IPS DF 4.7 (cell line): ENCODE results near the gene GNL3L.
"Not testable (repeated sequence)": the region's sequence is repeated elsewhere in the genome, so short reads cannot be mapped to it uniquely, and the experiment has no call there.

Experiments used
- DNase-seq: peaks from one replicate; pipeline ENCODE4 v3.0.0-alpha.2; 2013; ENCODE audit warnings: low spot score; ENCODE audit errors: extremely low read depth

The GNL3L gene

DNA sequence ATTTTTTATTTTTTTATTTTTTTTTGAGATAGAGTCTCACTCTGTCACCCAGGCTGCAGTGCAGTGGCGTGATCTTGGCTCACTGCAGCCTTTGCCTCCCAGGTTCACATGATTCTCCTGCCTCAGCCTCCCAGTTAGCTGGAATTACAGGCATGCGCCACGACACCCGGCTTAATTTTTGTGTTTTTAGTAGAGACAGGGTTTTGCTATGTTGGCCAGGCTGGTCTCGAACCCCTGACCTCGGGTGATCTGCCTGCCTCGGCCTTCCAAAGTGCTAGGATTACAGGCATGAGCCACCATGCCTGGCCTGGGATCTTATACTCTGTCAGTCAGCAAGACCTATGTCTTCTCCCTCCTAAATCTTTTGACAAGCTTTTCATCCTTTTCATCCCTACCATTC is 25.0 kb downstream of the GNL3L start:
- not testable (repeated sequence) for DNase-seq

DNA sequence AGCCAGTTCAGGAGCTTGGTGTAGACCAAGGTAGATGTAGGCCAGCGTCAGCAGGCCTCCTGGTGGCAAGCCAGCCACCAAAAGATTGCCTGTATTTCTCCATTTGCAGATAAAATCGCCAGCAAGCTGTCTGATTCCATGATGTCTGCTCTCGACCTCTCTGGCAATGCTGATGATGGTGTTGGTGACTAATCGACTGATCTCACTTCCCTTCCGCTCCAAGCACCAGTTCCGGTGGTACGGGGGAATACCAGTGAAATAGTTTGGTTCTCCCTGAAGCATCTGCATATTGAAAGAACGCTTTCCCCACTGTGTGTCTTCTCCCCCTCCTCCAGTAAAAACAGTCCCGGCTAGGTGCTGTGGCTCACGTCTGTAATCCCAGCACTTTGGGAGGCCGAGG is 30.4 kb downstream of the GNL3L start:
- no peak for DNase-seq

GRCh38 chrX:54561622-54562021 is 31.6 kb downstream of the GNL3L start:
- no peak for DNase-seq

DNA sequence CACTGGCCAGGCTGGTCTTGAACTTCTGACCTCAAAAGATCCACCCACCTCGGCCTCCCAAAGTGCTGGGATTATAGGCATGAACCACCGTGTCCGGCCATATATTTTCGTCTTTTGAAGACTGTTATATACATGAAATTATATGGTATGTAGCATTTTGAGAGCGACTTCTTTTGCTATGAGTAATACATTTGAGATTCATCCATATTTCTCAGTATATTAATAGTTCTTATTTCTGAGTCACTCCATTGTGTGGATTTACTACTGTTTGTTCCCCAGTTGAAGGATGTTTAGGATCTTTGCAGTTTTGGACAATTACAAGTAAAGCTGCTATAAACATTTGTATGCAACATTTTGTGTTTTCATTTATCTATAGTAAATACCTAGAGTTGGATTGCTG is 34.9 kb downstream of the GNL3L start:
- DNase-seq = no peak

GRCh38 chrX:54570332-54570731 is 40.3 kb downstream of the GNL3L start:
- DNase-seq = no peak

DNA sequence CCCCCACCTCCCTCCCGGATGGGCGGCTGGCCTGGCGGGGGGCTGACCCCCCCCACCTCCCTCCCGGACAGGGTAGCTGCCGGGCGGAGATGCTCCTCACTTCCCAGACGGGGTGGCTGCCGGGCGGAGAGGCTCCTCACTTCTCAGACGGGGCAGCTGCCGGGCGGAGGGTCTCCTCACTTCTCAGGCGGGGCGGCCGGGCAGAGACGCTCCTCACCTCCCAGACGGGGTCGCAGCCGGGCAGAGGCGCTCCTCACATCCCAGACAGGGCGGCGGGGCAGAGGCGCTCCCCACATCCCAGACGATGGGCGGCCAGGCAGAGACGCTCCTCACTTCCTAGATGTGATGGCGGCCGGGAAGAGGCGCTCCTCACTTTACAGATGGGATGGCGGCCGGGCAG is 42.6 kb downstream of the GNL3L start:
- not testable (repeated sequence) for DNase-seq

DNA sequence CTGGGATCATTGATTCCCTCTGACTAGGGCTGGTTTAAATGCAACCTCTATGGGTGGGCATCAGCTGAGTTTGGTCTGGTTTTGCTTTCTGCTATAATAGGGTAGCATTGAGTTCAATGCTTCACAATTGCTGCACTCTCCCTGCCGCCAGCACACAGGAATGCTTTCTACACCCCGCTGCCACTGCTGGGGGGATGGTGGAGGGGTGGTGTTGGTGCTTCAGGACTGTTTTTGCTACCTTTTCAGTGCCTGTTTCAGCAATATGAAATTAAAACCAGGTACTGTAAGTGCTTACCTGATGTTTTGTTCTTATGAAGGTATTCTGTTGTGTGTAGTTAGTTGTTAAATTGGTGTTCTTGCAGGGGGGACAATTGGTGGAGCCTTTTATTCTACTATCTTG is 67.7 kb downstream of the GNL3L start:
- DNase-seq = no peak

DNA sequence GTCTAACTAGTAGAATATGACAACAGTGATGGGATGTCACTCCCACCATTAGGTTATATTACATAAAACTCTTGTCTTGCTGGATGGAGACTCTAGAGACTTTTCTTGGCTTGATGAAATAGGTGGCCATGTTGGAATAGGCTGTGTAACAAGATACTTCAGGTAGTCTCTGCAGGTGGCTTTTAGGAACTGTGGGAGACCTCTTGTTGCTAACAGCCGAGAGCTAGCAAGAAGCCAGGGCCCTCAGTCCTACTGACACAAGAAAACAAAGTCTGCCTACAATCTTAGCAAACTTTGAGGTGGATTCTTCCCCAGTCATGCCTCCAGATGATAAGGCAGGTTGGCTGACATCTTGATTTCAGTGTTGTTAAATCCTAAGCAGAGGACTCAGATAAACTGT is 72.5 kb downstream of the GNL3L start:
- DNase-seq = no peak
